Testis (tissue), 2 donors: Measurements from ENCODE around the gene HES4.

Experiments used
- CTCF ChIP-seq, 3 experiments: fragments of 450-650 bp in 2 of 3; fragments of 200-600 bp in 1 of 3; sonication (generic) in 1 of 3; IDR thresholded peaks; one replicate each; pipeline ENCODE4 v1.5.1; 2016 to 2019; ENCODE audit warnings: antibody characterized with exemption in 3 of 3, mild to moderate bottlenecking in 2 of 3, moderate library complexity in 1 of 3
- POLR2A ChIP-seq: fragments of 450-650 bp; IDR thresholded peaks from one replicate; pipeline ENCODE4 v1.6.1; 2017; ENCODE audit warnings: antibody characterized with exemption, mild to moderate bottlenecking, moderate library complexity

GRCh38 chr1:1020000-1020404 lies 20.1 kb upstream of the HES4 start, which contains the start of gene AGRN:
- TF ChIP-seq CTCF (IDR thresholded peaks at IDR 0.05) (no peak), POLR2A (no peak)
